IPS-NIHi11 (cell line): Measurements from ENCODE around the gene DPEP2.
A peak's percentile ranks its signal among the peaks of the same experiment; 100 is the strongest.
"Not testable (repeated sequence)": the region's sequence is repeated elsewhere in the genome, so short reads cannot be mapped to it uniquely, and the experiment has no call there.

Source experiments
- DNase-seq: peaks from one replicate; pipeline ENCODE4 v3.0.0; 2012; ENCODE audit warnings: mixed read lengths, low spot score

The DPEP2 gene

DNA sequence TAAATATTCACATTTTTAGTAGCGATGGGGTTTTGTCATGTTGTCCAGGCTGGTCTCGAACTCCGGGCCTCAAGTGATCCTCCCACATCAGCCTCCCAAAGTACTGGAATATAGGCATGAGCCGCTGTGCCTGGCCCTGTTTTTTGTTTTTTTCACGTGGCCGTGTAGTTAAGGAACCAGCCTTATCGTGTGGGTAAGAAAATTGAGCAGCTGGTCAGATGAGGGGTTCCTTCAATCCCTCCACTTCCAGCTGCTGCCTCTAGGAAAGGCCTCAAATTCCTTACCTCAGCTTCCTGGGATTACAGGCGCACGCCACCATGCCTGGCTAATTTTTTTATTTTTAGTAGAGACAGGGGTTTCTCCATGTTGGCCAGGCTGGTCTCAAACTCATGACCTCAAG lies 5.9 kb upstream of the DPEP2 start:
- no peak for DNase-seq

DNA sequence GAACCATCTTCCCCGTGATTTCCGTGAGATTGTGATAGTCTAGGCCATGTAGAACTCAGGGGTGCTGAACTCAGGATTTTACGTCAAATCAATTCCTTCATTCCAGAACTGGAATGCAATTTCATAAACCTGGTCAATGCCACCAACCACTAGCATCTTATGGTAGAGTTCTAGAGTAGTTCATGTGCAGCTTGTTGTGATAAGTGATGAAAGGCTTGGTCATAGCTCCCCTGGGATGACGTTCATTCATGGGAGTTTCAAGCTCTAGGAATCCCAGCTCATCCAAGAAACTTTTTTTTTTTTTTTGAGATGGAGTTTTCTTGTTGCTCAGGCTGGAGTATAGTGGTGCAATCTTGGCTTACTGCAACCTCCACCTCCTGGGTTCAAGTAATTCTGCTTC lies 3.7 kb upstream of the DPEP2 start:
- DNase-seq = no peak

DNA sequence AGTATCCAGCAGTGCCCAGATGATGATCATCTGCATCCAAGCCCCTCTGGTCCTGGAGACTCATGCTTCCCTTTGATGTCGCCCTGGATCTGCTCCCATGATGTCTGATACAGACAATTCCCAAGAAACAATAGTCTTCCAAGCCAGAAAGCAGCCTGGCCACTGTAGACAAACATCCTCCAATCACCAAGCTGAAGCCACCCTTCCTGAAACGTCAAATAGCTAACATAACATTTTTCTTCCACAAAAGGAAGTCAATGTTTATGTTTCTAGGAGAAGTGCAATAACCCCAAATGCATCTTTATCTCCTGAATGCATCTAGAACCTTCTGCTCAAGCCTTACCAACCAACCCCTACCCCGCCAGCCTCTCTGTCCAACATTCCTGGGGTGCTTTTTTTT lies 1.2 kb upstream of the DPEP2 start:
- no peak for DNase-seq

DNA sequence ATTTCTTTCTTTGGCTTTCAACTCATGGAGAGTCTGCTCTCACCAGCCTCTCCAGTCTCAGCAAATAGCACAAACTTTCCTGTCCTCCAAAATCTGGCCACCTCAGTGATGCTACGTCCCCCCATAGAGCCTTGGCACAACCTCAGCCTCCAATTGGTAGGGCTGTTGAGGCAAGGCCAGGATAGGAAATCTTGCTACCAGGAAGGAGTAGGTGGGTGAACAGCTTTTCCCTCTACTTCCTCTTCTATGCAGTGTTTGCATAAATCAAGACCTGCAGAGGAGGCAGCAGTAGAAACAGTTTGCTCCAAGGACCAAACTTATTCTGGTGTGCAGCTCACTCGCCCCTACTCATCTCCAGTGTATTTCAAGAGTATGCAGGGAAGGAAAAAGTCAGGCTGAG lies 701 bp upstream of the DPEP2 start:
- no peak for DNase-seq

DNA sequence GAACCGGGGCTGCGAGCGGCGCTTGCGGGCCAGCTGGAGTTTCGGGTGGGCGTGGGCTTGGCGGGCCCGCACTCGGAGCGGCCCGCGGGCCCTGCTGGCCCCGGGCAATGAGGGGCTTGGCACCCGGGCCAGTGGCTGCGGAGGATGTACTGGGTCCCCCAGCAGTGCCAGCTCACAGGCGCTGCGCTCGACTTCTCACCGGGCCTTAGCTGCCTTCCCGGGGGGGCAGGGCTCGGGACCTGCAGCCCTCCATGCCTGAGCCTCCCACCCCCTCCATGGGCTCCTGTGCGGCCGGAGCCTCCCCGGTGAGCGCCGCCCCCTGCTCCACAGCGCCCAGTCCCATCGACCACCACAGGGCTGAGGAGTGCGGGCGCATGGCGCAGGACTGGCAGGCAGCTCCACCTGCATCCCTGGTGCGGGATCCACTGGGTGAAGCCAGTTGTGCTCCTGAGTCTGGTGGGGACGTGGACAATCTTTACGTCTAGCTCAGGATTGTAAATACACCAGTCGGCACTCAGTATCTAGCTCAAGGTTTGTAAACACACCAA lies 979 bp downstream of the DPEP2 start:
- not testable (repeated sequence) for DNase-seq

DNA sequence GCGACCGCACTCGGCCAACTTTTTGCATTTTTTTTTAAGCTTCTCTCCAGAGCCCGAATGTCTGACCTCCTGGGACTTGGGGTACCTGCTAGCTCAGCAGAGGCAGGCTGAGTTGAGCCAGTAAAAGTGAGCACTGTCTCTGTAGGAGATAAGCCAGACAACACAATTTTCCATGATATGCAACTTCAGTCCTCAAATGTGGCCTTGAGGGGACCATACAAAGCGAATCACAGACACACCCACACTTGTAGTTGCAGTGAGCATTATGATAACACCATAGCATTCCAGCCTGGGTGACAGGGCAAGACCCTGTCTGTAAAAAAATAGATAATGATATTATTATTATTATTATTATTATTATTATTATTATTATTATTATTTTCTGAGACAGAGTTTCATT lies 2.6 kb downstream of the DPEP2 start:
- no peak for DNase-seq

DNA sequence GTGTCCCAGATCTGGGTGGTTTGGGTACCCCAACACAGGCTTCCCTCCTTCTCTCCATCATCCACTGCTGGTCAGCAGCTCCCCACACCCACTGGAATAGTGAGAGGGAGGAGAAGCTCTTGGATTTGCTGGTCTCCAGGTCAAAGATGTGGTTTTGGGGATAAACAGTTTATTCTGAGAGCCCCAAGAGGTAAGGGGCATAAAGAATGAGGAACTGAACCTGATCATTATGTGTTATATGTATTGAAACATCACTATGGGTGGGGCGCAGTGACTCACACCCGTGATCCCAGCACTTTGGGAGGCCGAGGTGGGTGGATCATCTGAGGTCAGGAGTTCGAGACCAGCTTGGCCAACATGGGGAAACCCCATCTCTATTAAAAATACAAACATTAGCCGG lies 3.9 kb downstream of the DPEP2 start:
- DNase-seq = no peak

DNA sequence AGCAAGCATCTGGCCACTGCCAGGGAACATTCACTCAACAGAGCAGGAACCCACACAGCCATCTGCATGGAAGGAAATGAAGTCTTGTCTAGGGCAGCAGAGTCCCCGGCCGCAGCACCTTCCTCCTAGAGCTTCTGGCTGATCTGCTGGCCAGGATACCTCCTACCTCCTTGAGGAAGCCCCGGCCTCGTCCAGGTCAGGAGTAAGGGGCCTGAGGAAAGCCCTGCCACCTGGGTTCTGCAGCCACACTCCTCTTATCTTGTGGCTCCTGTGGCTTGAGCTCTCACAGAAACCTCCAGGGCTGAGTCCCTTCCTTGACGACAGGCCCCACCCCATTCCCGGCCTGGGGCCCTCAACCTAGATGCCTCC lies 5.3 kb downstream of the DPEP2 start:
- not testable (repeated sequence) for DNase-seq

DNA sequence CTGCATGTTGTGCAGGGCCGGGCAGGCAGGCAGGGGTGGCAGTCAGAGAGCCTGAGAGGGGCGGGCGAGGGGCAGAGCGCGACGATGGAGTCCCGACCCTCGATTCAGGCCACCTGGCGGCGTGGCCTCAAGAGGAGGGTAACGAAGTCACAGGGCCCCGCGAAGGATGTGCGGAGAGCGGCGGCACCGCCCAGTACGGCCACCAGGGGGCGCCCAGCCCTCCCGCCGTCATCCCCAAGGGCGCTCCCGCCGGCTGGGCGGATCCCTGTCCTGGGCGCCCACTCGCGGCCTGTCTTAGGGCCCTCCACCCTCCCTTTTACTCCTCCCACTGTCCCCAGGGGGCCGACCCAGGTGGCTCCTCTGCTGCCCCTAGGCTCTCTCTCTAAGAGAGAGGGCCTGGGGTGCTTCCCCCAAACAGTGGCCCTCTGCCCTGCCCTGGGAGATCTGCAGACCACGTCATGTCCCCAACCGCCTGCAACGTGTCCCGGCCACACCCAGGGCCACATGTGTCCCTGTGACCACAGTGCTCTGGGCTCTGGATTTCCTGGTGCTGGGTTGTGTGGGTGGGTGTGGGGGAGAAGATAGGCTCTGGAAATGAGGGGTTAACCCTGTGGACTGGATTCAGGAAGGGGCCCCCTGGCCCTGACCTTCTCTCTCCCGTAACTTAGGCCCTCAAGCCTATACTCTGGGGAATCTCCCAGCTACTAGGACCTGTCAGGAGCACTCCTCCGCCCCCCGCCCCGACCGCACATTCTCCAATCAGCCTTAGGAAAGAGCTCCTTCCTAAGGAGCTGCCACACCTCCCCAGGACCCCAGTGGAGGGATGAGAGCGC lies 5.9 kb downstream of the DPEP2 start:
- DNase-seq = peak; percentile 94

DNA sequence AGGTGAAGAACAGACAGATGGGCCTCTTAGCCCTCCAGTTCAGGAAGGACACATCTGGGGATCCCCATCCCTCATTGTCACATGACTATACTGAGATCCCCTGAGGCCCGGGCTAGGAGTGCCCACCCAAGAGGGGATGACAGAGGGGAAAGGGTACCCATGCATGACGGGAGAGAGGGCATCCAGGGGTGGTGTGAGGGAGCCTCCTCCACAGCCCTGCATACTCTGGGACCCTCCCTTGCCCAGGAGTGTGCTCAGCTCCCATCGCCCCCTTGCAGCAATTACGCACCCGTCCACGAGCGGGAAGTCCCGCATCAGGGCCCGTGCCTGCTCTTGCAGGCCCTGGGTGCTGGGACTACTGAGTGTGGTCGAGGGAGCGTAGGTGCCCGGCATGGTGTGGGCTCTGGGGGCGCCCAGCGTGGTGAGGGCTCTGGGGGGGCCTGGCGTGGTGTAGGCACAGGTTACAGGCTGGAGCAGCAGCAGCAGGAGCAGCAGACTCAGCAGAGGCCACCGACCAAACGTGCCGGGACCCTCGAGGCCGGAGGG lies 6.5 kb downstream of the DPEP2 start:
- no peak for DNase-seq

DNA sequence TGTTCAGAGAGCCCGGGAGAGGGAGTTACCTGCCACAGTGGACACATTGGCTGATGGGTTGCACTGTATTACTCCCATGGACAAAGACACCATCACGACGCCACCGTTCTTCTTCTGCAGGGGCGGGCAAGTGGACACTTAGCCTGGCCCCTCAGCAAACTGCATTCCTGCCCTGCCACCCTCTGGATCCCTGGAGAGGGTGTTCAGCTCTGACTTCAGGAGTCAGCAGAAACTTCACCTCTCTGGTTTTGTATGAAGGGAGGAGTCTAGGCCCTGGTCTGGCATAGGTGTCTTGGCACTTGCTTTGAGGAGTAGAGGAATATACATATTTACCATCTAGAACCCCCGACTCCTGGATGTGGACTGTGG lies 9.3 kb downstream of the DPEP2 start:
- DNase-seq = no peak

DNA sequence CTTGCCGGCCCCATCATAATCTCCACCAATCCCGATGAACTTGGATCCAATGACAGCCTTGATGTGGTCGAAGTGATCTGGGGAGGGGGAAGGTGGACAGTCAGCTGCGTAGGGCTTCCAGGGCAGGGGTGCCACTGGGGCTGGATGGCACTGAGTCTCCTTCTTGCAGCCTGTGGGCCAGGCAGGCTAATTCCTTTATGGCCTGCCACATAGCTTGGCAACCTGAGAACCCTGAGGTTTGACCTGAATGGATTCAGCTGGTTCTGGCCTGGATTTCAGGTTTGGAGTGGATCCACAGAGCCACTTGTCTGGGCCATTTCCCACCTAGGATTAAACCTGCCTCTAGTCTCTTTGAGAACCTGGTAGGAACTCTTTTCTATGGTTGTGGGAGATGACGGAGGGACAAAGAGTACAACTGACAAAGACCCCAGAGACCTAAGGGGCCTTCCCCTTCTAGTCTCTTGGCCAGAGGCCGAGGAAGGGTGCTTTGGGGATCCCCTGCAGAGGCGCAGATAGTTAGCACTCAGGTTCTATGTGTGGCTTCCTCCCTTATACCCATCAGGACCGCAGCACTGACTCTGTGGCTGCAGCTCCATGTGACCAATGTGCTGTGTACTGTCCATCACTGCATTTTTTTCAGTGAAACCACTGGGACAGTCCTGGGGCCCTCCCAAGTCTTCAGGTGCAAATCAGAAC lies 9.8 kb downstream of the DPEP2 start:
- DNase-seq = no peak

DNA sequence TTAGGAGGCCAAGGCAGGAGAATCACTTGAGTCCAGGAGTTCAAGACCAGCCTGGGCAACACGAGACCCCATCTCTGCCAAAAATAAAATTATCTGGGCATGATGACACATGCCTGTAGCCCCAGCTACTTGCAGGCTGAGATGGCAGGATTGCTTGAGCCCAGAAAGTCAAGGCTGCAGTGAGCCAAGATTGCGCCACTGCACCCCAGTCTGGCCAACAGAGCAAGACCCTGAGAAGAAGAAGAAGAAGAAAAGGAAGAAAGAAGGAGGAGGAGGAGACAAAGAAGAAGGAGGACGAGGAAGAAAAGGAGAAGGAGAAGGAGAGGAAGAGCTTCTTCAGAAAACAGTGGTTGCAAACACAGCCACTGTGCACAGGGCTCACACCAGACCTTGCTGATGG lies 10.6 kb downstream of the DPEP2 start:
- DNase-seq = no peak

DNA sequence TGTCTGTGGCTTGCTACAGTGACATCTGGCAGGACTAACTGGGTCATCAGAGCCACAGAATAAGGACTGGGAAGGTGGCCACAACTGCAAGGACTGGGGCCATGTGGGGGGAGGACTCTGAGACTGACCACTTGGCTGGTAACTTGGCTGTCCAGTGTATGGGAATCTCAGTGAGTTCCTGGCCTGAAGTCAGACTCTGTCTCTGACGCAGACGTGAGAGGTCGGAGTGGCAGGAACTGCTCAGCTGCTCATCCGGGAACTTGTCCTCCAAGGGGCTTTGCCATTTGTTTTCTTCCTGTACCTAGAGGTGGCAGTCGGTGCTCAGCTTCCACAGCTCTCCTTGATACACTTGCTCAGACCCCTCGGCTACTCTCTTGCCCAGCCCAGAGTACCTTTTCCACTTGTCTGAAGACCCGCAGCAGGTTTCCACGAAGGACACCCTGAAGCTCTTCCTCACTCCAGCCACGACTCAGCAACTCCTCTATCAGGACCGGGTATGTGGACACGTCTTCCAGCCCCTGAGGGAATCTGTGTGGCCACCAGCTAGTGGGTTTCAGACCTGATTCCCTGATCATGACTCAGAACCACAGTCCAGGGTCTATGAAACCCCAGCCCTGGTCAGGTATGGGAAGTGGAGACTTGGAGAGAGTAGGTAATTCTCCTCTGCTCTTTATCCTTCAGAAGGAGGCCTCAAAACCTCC lies 11.7 kb downstream of the DPEP2 start:
- no peak for DNase-seq

DNA sequence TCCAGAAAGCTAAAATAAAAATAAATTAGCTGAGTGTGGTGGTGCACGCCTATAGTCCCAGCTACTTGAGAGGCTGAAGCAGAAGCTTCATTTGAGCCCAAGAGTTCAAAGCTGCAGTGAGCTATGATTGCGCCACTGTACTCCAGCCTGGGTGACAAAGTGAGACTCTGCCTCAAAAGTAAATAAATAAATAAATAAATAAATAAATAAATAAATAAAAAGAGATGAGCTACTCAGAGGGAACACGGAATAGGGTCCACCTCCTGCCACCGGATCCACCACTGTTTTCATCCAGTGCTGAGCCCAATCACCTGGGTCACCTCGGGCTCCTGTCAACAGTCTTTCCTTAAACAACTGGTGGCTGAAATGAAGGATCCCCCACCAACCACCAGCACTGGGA lies 12.3 kb downstream of the DPEP2 start:
- DNase-seq = no peak

DNA sequence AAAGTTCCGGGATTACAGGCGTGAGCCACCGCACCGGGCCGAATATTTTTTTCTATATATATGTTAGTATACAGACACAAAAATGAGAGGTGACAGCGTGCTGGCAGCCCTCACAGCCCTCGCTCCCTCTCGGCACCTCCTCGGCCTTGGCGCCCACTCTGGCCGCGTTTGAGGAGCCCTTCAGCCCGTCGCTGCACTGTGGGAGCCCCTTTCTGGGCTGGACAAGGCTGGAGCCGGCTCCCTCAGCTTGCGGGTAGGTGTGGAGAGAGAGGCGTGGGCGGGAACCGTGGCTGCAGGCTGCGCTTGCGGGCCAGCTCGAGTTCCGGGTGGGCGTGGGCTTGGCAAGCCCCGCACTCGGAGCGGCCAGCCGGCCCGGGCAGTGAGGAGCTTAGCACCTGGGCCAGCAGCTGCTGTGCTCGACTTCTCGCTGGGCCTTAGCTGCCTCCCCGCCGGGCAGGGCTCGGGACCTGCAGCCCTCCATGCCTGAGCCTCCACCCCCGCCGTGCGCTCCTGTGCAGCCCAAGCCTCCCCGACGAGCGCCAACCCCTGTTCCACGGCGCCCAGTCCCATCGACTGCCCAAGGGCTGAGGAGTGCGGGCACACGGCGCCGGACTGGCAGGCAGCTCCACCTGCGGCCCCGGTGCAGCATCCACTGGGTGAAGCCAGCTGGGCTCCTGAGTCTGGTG lies 17.1 kb downstream of the DPEP2 start:
- DNase-seq = no peak

DNA sequence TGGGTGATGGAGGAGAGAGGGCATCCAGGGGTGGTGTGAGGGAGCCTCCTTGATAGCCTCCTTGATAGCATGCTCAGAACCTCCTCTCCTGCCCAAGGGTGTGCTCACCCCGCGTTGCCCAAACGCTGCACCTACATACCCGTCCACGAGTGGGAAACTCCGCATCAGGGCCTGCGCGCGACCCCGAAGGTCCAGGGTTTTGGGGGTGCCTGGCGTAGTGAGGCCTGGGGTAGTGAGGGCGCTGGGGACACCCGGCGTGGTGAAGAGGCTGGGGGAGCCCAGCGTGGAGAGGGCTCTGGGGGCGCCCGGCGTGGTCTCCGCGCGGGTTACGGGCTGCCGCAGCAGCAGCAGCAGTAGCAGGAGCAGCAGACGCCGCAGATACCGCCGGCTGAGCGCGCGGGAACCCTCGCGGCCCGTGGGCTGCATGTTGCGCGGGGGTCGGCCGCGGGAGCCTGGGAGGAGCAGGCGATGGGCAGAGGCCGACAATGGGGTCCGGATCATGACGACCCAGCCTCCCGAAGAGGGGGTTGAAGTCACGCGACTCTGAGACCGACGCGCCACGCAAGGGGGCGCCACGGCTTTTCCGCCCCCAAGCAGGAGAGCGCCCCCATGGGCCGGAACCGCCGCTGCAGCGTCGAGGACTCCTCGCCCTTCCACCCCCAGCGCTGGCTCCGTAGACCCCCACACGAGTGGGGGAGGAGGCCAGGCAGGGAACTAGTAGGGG lies 19.2 kb downstream of the DPEP2 start, which contains the start of gene DPEP3:
Gene DPEP3 (minus strand): TSS at position 545 of the 724 bp plus-strand sequence. CDS start 119 bp downstream, at position 426.
- peak; percentile 75 for DNase-seq

DNA sequence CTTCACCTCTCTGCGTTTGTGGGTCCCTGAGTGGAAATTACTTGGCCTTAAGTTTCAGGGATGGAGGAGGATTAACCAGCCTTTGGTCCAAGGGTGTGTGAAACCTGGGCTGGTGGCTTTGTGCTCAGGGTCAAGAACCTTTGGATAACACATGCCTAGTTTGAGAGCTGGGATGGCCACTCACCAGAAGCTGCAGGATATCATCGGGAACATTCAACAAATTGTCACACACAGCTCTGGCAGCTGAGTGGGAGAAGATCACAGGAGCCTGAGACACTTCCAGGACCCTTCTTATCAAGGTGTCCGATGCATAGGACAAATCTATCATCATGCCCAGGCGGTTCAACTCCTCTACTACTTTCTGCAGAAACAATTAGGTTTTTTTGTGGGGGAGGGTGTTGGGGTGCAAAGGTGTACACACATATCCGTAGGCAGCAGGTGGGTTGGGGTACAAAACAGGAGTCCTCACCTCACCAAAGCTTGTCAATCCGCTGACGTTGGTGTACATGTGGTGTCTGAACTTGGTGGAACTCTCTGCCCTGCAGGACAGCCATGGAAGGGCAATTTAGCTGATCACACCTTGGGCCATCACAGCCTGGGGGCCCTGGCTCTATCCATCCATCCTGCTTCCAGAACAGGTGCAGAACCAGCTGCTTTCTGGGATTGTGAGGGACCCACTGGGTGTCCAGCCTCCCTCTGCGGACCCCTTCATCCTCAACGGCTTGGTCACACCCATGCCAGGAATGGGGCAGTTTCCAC lies 21.6 kb downstream of the DPEP2 start:
- DNase-seq = no peak

DNA sequence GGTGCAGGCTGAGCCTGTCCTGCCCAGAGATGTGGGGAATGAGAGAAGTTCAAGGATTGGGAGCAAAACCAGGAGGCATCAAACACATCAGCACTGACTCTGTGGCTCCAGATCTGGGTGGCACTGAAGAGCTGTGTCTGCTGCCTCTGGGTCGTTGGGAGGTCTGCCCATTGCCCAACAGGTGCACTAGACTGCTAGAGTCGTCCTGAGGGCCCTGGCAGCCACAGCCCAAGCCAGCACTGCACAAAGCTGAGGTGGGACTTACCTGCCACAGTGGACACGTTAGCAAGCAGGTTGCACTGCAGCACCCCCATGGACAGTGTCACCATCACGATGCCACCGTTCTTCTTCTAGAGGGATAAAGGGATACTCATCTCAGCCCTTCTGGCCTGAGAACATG lies 22.3 kb downstream of the DPEP2 start:
- DNase-seq = no peak

DNA sequence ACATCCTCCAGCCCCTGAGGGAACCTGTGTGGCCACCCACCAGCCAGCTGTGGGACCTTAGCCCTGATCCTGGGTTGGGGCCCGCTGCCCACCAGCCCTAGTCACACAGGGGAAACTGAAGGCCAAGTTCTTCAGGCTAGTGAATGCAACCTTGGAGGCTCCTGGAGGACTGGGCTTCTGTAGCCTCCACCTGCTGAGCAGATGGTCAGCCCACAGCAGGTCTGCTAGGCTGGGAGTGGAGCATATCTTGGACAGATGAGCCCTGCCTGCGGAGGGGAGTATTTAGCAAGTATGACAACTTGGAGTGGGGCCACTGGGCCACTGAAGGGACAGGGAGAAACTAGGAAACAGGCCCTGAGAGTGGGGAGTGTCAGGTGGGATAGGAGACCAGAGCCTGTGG lies 23.1 kb downstream of the DPEP2 start:
- DNase-seq = no peak
